Mesenchymal stem cell (in vitro differentiated cells and primary cell): ENCODE data around the gene GNLY.

Experiments
- DNase-seq: peaks from one replicate; pipeline ENCODE4 v3.0.0-alpha.2; 2013
- H2AFZ ChIP-seq: one replicate; pipeline ENCODE4 v1.6.1; 2013; ENCODE audit warnings: low read depth, mild to moderate bottlenecking, control low read depth, inconsistent platforms, low read length, moderate library complexity
- H2AK5ac ChIP-seq: 2 replicates; pipeline ENCODE4 v1.6.1; 2013; ENCODE audit warnings: low read length, moderate library complexity, mild to moderate bottlenecking, inconsistent platforms; ENCODE audit not compliant: severe bottlenecking
- H2BK120ac ChIP-seq: one replicate; pipeline ENCODE4 v1.6.1; 2013; ENCODE audit warnings: low read depth, mild to moderate bottlenecking, inconsistent platforms, low read length, moderate library complexity
- H2BK12ac ChIP-seq, 2 experiments: one replicate each; pipeline ENCODE4 v1.6.1; 2013; ENCODE audit warnings: inconsistent platforms in 2 of 2, low read length in 2 of 2, mild to moderate bottlenecking in 2 of 2, moderate library complexity in 2 of 2, control low read depth in 1 of 2
- H2BK15ac ChIP-seq: one replicate; pipeline ENCODE4 v1.6.1; 2013; ENCODE audit warnings: mild to moderate bottlenecking, low read depth, inconsistent platforms; ENCODE audit not compliant: poor library complexity, severe bottlenecking
- H2BK5ac ChIP-seq: 2 replicates; pipeline ENCODE4 v1.6.1; 2013; ENCODE audit warnings: low read depth, mild to moderate bottlenecking, low read length, control low read depth, inconsistent platforms; ENCODE audit not compliant: poor library complexity, severe bottlenecking
- H3K14ac ChIP-seq, 2 experiments: one replicate each; pipeline ENCODE4 v1.6.1; 2013; ENCODE audit warnings: inconsistent platforms in 2 of 2, low read length in 2 of 2, control low read depth in 1 of 2, mild to moderate bottlenecking in 1 of 2, moderate library complexity in 1 of 2
- H3K18ac ChIP-seq, 2 experiments: one replicate each; pipeline ENCODE4 v1.6.1; 2013; ENCODE audit warnings: inconsistent platforms in 2 of 2, low read length in 2 of 2, control low read depth in 1 of 2, low read depth in 1 of 2, mild to moderate bottlenecking in 1 of 2
- H3K23ac ChIP-seq, 2 experiments: one replicate each; pipeline ENCODE4 v1.6.1; 2013; ENCODE audit warnings: inconsistent platforms in 2 of 2, low read length in 2 of 2, mild to moderate bottlenecking in 2 of 2, moderate library complexity in 2 of 2, control low read depth in 1 of 2
- H3K27ac ChIP-seq: 2 replicates; pipeline ENCODE4 v1.5.1; 2013; ENCODE audit warnings: mild to moderate bottlenecking, moderate library complexity, low read length, control low read depth, inconsistent platforms; ENCODE audit not compliant: poor library complexity, severe bottlenecking
- H3K27me3 ChIP-seq, 2 experiments: 2 replicates each; pipeline versions ENCODE4 v1.6.1 to v1.7.0; 2013; ENCODE audit warnings: low read length in 2 of 2, mild to moderate bottlenecking in 2 of 2, moderate library complexity in 2 of 2, control low read depth in 1 of 2, inconsistent platforms in 1 of 2; ENCODE audit not compliant: control insufficient read depth in 1 of 2, insufficient read depth in 1 of 2
- H3K36me3 ChIP-seq, 2 experiments: 2 replicates each; pipeline versions ENCODE4 v1.6.1 to v1.7.0; 2013; ENCODE audit warnings: low read length in 2 of 2, control low read depth in 1 of 2, inconsistent platforms in 1 of 2, low read depth in 1 of 2, mild to moderate bottlenecking in 1 of 2; ENCODE audit not compliant: insufficient read depth in 2 of 2, control insufficient read depth in 1 of 2
- H3K4ac ChIP-seq, 2 experiments: one replicate each; pipeline ENCODE4 v1.6.1; 2013; ENCODE audit warnings: inconsistent platforms in 2 of 2, low read length in 2 of 2, mild to moderate bottlenecking in 2 of 2, moderate library complexity in 2 of 2, control low read depth in 1 of 2, low read depth in 1 of 2
- H3K4me1 ChIP-seq: 2 replicates; pipeline ENCODE4 v1.6.1; 2013; ENCODE audit warnings: low read depth, low read length, control low read depth; ENCODE audit not compliant: control insufficient read depth, insufficient read depth
- H3K4me2 ChIP-seq: 2 replicates; pipeline ENCODE4 v1.6.1; 2013; ENCODE audit warnings: low read length, mild to moderate bottlenecking, inconsistent platforms; ENCODE audit not compliant: poor library complexity, severe bottlenecking
- H3K4me3 ChIP-seq, 2 experiments: 2 replicates each; pipeline versions ENCODE4 v1.5.1 to v1.7.0; 2013; ENCODE audit warnings: low read length in 2 of 2, mild to moderate bottlenecking in 2 of 2, control low read depth in 1 of 2, low read depth in 1 of 2; ENCODE audit not compliant: insufficient read depth in 1 of 2
- H3K79me1 ChIP-seq: replicated peaks from 2 replicates; pipeline ENCODE4 v1.6.1; 2013; ENCODE audit warnings: mild to moderate bottlenecking, control low read depth, low read length, inconsistent platforms; ENCODE audit not compliant: poor library complexity, severe bottlenecking
- H3K9ac ChIP-seq: 2 replicates; pipeline ENCODE4 v1.7.0; 2013; ENCODE audit warnings: mild to moderate bottlenecking, low read length, moderate library complexity
- H3K9me3 ChIP-seq: 2 replicates; pipeline ENCODE4 v1.7.0; 2013; ENCODE audit warnings: mild to moderate bottlenecking, low read length; ENCODE audit not compliant: control insufficient read depth
- H4K8ac ChIP-seq: one replicate; pipeline ENCODE4 v1.6.1; 2013; ENCODE audit warnings: inconsistent platforms, mild to moderate bottlenecking, low read length, moderate library complexity
- H4K91ac ChIP-seq: one replicate; pipeline ENCODE4 v1.6.1; 2013; ENCODE audit warnings: mild to moderate bottlenecking, low read length, inconsistent platforms
- WGBS: methylation state at CpG from one replicate; pipeline ENCODE4 v1.1.7; 2013; ENCODE audit warnings: mixed read lengths; 5-methylcytosine and 5-hydroxymethylcytosine counted together

GNLY gene

GRCh38 chr2:85652056-85652455 is 42.1 kb upstream of the GNLY start:
- DNase-seq: no peak
- H3K36me3 ChIP-seq: peaks cover 19 to 57% of the 10 kb centered on the region in 2 experiments
- H2BK5ac ChIP-seq: no peak overlapping the region
- no peak overlapping the region for H4K8ac ChIP-seq
- H2BK15ac ChIP-seq: no peak overlapping the region
- no peak overlapping the region for H2BK120ac ChIP-seq
- peaks cover 5% of the 10 kb centered on the region for H3K79me1 ChIP-seq
- no peak overlapping the region for H2BK12ac ChIP-seq
- no peak overlapping the region for H3K18ac ChIP-seq
- H3K4me2 ChIP-seq: no peak overlapping the region
- no peak overlapping the region for H3K14ac ChIP-seq
- H3K4me3 ChIP-seq: no peak overlapping the region
- H4K91ac ChIP-seq: no peak overlapping the region
- H2AK5ac ChIP-seq: peak overlapping the region; percentile 44
- no peaks in the 10 kb centered on the region for H3K27me3 ChIP-seq
- no peak overlapping the region for H3K23ac ChIP-seq
- no peak overlapping the region for H3K4ac ChIP-seq
- 96% methylated on average over 2 of the region's 2 CpGs for WGBS
- no peaks in the 10 kb centered on the region for H3K9me3 ChIP-seq
- no peak overlapping the region for H3K9ac ChIP-seq
- H3K4me1 ChIP-seq: peaks cover 31% of the 10 kb centered on the region
- no peak overlapping the region for H2AFZ ChIP-seq
- H3K27ac ChIP-seq: peak overlapping the region; percentile 1

- Histone ChIP-seq H3K23ac (no peak overlapping the region), H3K4ac (no peak overlapping the region), H4K8ac (no peak overlapping the region), H3K14ac (no peak overlapping the region), H3K4me3 (no peak overlapping the region), H3K27me3 (no peaks in the 10 kb centered on the region), H3K36me3 (peaks cover 11 to 44% of the 10 kb centered on the region in 2 experiments), H2BK120ac (no peak overlapping the region), H2BK5ac (no peak overlapping the region), H3K9me3 (no peaks in the 10 kb centered on the region), H3K4me1 (peaks cover 27% of the 10 kb centered on the region), H2BK12ac (no peak overlapping the region), H3K9ac (no peak overlapping the region), H3K18ac (no peak overlapping the region), H3K27ac (no peak overlapping the region), H2BK15ac (no peak overlapping the region), H3K4me2 (no peak overlapping the region), H4K91ac (no peak overlapping the region), H2AK5ac (no peak overlapping the region), H3K79me1 (no peaks in the 10 kb centered on the region), H2AFZ (no peak overlapping the region)
- no peak for DNase-seq
- 92% methylated on average over 2 of the region's 3 CpGs for WGBS
Measured at GRCh38 chr2:85653996-85654395, 40.2 kb upstream of the GNLY start.

GRCh38 chr2:85655961-85656417 is 38.2 kb upstream of the GNLY start:
- H3K36me3 ChIP-seq: peaks cover 14 to 30% of the 10 kb centered on the region in 2 experiments

GRCh38 chr2:85656468-85656867 is 37.7 kb upstream of the GNLY start:
- peak overlapping the region; percentile 25 for H3K27ac ChIP-seq
- H2AFZ ChIP-seq: no peak overlapping the region
- H3K27me3 ChIP-seq: no peaks in the 10 kb centered on the region
- H2BK120ac ChIP-seq: no peak overlapping the region
- H3K23ac ChIP-seq: no peak overlapping the region
- DNase-seq: no peak
- 97% methylated on average over 3 of the region's 3 CpGs for WGBS
- H3K4me2 ChIP-seq: no peak overlapping the region
- no peak overlapping the region for H3K4ac ChIP-seq
- no peak overlapping the region for H3K14ac ChIP-seq
- H3K79me1 ChIP-seq: peaks cover 4% of the 10 kb centered on the region
- H2AK5ac ChIP-seq: no peak overlapping the region
- peaks cover 14 to 25% of the 10 kb centered on the region in 2 experiments for H3K36me3 ChIP-seq
- peak overlapping the region in 1 of 2 experiments; percentile 2 for H3K4me3 ChIP-seq
- H3K9ac ChIP-seq: peak overlapping the region; percentile 53
- no peak overlapping the region for H2BK5ac ChIP-seq
- H4K91ac ChIP-seq: no peak overlapping the region
- peaks cover 19% of the 10 kb centered on the region for H3K4me1 ChIP-seq
- no peaks in the 10 kb centered on the region for H3K9me3 ChIP-seq
- no peak overlapping the region for H2BK12ac ChIP-seq
- H4K8ac ChIP-seq: no peak overlapping the region
- H2BK15ac ChIP-seq: no peak overlapping the region
- no peak overlapping the region for H3K18ac ChIP-seq

More at GRCh38 chr2:85655961-85656417, 38.2 kb upstream of the GNLY start:
- H2BK120ac ChIP-seq: no peak overlapping the region
- peaks cover 4% of the 10 kb centered on the region for H3K79me1 ChIP-seq
- no peak overlapping the region for H2AK5ac ChIP-seq
- no peak overlapping the region for H4K8ac ChIP-seq
- H3K4me3 ChIP-seq: peak overlapping the region in 1 of 2 experiments; percentile 2
- H2BK15ac ChIP-seq: no peak overlapping the region
- H3K14ac ChIP-seq: no peak overlapping the region
- H3K4ac ChIP-seq: no peak overlapping the region
- no peak overlapping the region for H3K4me2 ChIP-seq
- no peak overlapping the region for H4K91ac ChIP-seq
- no peak overlapping the region for H3K23ac ChIP-seq
- no peak overlapping the region for H3K18ac ChIP-seq
- peak overlapping the region; percentile 25 for H3K27ac ChIP-seq
- H3K27me3 ChIP-seq: no peaks in the 10 kb centered on the region
- H3K9ac ChIP-seq: peak overlapping the region; percentile 53
- no peaks in the 10 kb centered on the region for H3K9me3 ChIP-seq
- no peak overlapping the region for H2AFZ ChIP-seq
- WGBS: 84% methylated on average over 7 of the region's 7 CpGs
- H2BK5ac ChIP-seq: no peak overlapping the region
- H2BK12ac ChIP-seq: no peak overlapping the region
- DNase-seq: peak; percentile 15
- peaks cover 20% of the 10 kb centered on the region for H3K4me1 ChIP-seq
